Dendritic cell treated with granulocyte-macrophage colony-stimulating factor and Interleukin-4, amounts not matched to agents 40 ng/mL and 50 ng/mL, for 4 days (primary cell): ENCODE data around the gene OSBPL1A.
A peak's percentile ranks its signal among the peaks of the same experiment; 100 is the strongest.

Experiments
- H3K27ac Mint-ChIP-seq: one replicate; pipeline ENCODE4 v1.8.0; 2022; ENCODE audit warnings: mild to moderate bottlenecking, mixed read lengths
- H3K27me3 Mint-ChIP-seq: one replicate; pipeline ENCODE4 v1.8.0; 2022; ENCODE audit warnings: mild to moderate bottlenecking, mixed read lengths
- H3K36me3 Mint-ChIP-seq: one replicate; pipeline ENCODE4 v1.8.0; 2022; ENCODE audit warnings: low read depth, mixed read lengths
- H3K4me1 Mint-ChIP-seq: one replicate; pipeline ENCODE4 v1.8.0; 2022; ENCODE audit warnings: low read depth, mixed read lengths
- H3K4me3 Mint-ChIP-seq: one replicate; pipeline ENCODE4 v1.8.0; 2022; ENCODE audit warnings: mild to moderate bottlenecking, moderate library complexity, mixed read lengths
- H3K9me3 Mint-ChIP-seq: one replicate; pipeline ENCODE4 v1.8.0; 2022; ENCODE audit warnings: mixed read lengths
- intact Hi-C: fragments of 100-400 bp; cut with micrococcal nuclease; formaldehyde crosslinking; loops from one replicate; pipeline ENCODE4 v1.15.0; 2022

The OSBPL1A gene

GRCh38 chr18:24417480-24417879 is 19.9 kb upstream of the OSBPL1A start:
- no peaks in the 10 kb centered on the region for H3K36me3 Mint-ChIP-seq
- no peaks in the 10 kb centered on the region for H3K4me1 Mint-ChIP-seq
- no peak overlapping the region for H3K4me3 Mint-ChIP-seq
- intact Hi-C loops = no loop called here
- H3K27ac Mint-ChIP-seq = no peak overlapping the region
- H3K27me3 Mint-ChIP-seq = peaks cover 17% of the 10 kb centered on the region
- no peaks in the 10 kb centered on the region for H3K9me3 Mint-ChIP-seq

- H3K9me3 Mint-ChIP-seq = no peaks in the 10 kb centered on the region
Measured at GRCh38 chr18:24414349-24415003, 16.9 kb upstream of the OSBPL1A start.

GRCh38 chr18:24413148-24413547 is 15.5 kb upstream of the OSBPL1A start:
- no peaks in the 10 kb centered on the region for H3K9me3 Mint-ChIP-seq
- peaks cover 13% of the 10 kb centered on the region for H3K27me3 Mint-ChIP-seq
- intact Hi-C loops = no loop called here
- no peak overlapping the region for H3K27ac Mint-ChIP-seq
- no peaks in the 10 kb centered on the region for H3K4me1 Mint-ChIP-seq
- H3K4me3 Mint-ChIP-seq = no peak overlapping the region
- no peaks in the 10 kb centered on the region for H3K36me3 Mint-ChIP-seq

More at GRCh38 chr18:24414349-24415003, 16.9 kb upstream of the OSBPL1A start:
- Mint-ChIP-seq H3K27ac (no peak overlapping the region), H3K4me1 (no peaks in the 10 kb centered on the region), H3K36me3 (no peaks in the 10 kb centered on the region), H3K4me3 (no peak overlapping the region), H3K27me3 (peaks cover 13% of the 10 kb centered on the region)
- intact Hi-C loops = no loop called here

GRCh38 chr18:24408496-24408895 is 10.9 kb upstream of the OSBPL1A start:
- Mint-ChIP-seq H3K27ac (no peak overlapping the region), H3K36me3 (no peaks in the 10 kb centered on the region), H3K4me3 (no peak overlapping the region), H3K4me1 (no peaks in the 10 kb centered on the region), H3K27me3 (peaks cover 10% of the 10 kb centered on the region), H3K9me3 (no peaks in the 10 kb centered on the region)
- intact Hi-C loops = no loop called here

- no peaks in the 10 kb centered on the region for H3K9me3 Mint-ChIP-seq
- no peak overlapping the region for H3K4me3 Mint-ChIP-seq
- intact Hi-C loops = no loop called here
- H3K36me3 Mint-ChIP-seq = no peaks in the 10 kb centered on the region
- H3K27ac Mint-ChIP-seq = no peak overlapping the region
- H3K4me1 Mint-ChIP-seq = peaks cover 10% of the 10 kb centered on the region
- H3K27me3 Mint-ChIP-seq = peaks cover 10% of the 10 kb centered on the region
Measured at GRCh38 chr18:24404591-24404990, 7.0 kb upstream of the OSBPL1A start.

GRCh38 chr18:24403076-24403475 is 5.5 kb upstream of the OSBPL1A start:
- Mint-ChIP-seq H3K27me3 (peaks cover 7% of the 10 kb centered on the region), H3K4me1 (peaks cover 15% of the 10 kb centered on the region), H3K36me3 (no peaks in the 10 kb centered on the region), H3K27ac (no peak overlapping the region), H3K4me3 (no peak overlapping the region), H3K9me3 (no peaks in the 10 kb centered on the region)
- intact Hi-C loops = no loop called here

- no peaks in the 10 kb centered on the region for H3K9me3 Mint-ChIP-seq
- H3K4me1 Mint-ChIP-seq = peaks cover 17% of the 10 kb centered on the region
- H3K36me3 Mint-ChIP-seq = no peaks in the 10 kb centered on the region
- no peak overlapping the region for H3K4me3 Mint-ChIP-seq
- peaks cover 7% of the 10 kb centered on the region for H3K27me3 Mint-ChIP-seq
- H3K27ac Mint-ChIP-seq = no peak overlapping the region
- intact Hi-C loops = no loop called here
Measured at GRCh38 chr18:24402209-24402785, 4.7 kb upstream of the OSBPL1A start.

- peaks cover 17% of the 10 kb centered on the region for H3K4me1 Mint-ChIP-seq
- H3K27ac Mint-ChIP-seq = no peak overlapping the region
- H3K27me3 Mint-ChIP-seq = no peaks in the 10 kb centered on the region
- H3K36me3 Mint-ChIP-seq = no peaks in the 10 kb centered on the region
- no peaks in the 10 kb centered on the region for H3K9me3 Mint-ChIP-seq
- intact Hi-C loops = no loop called here
- no peak overlapping the region for H3K4me3 Mint-ChIP-seq
Measured at GRCh38 chr18:24400587-24400986, 3.0 kb upstream of the OSBPL1A start.

- Mint-ChIP-seq H3K36me3 (no peaks in the 10 kb centered on the region), H3K27me3 (no peaks in the 10 kb centered on the region), H3K4me1 (peaks cover 17% of the 10 kb centered on the region), H3K9me3 (no peaks in the 10 kb centered on the region), H3K27ac (peak overlapping the region; percentile 85), H3K4me3 (peak overlapping the region; percentile 50)
- intact Hi-C loops = loop anchor here (2.0 to 5.0 kb wide), 2 partner anchors 28 to 36 kb away; partner anchors contain the start of gene IMPACT
Measured at GRCh38 chr18:24398540-24398939, 916 bp upstream of the OSBPL1A start.

GRCh38 chr18:24397131-24397693 is 412 bp downstream of the OSBPL1A start:
- peak overlapping the region; percentile 85 for H3K27ac Mint-ChIP-seq
- H3K4me3 Mint-ChIP-seq = peak overlapping the region; percentile 77
- H3K27me3 Mint-ChIP-seq = no peaks in the 10 kb centered on the region
- no peaks in the 10 kb centered on the region for H3K36me3 Mint-ChIP-seq
- intact Hi-C loops = loop anchor here (5.0 kb wide), 1 partner anchor 35 kb away; no protein-coding TSS in a partner anchor
- no peaks in the 10 kb centered on the region for H3K9me3 Mint-ChIP-seq
- H3K4me1 Mint-ChIP-seq = peaks cover 10% of the 10 kb centered on the region

- H3K36me3 Mint-ChIP-seq = no peaks in the 10 kb centered on the region
- intact Hi-C loops = loop anchor here (5.0 kb wide), 1 partner anchor 34 kb away; no protein-coding TSS in a partner anchor
- H3K4me3 Mint-ChIP-seq = peak overlapping the region; percentile 13
- no peaks in the 10 kb centered on the region for H3K9me3 Mint-ChIP-seq
- H3K27me3 Mint-ChIP-seq = no peaks in the 10 kb centered on the region
- peaks cover 9% of the 10 kb centered on the region for H3K4me1 Mint-ChIP-seq
- no peak overlapping the region for H3K27ac Mint-ChIP-seq
Measured at GRCh38 chr18:24396082-24396633, 1.5 kb downstream of the OSBPL1A start.

GRCh38 chr18:24395049-24395795 is 2.4 kb downstream of the OSBPL1A start:
- Mint-ChIP-seq H3K4me1 (peaks cover 13% of the 10 kb centered on the region), H3K27ac (peak overlapping the region; percentile 65), H3K4me3 (peak overlapping the region; percentile 67), H3K9me3 (no peaks in the 10 kb centered on the region), H3K27me3 (no peaks in the 10 kb centered on the region), H3K36me3 (no peaks in the 10 kb centered on the region)
- intact Hi-C loops = loop anchor here (5.0 kb wide), 1 partner anchor 33 kb away; no protein-coding TSS in a partner anchor

GRCh38 chr18:24388957-24389356 is 8.7 kb downstream of the OSBPL1A start:
- no peak overlapping the region for H3K27ac Mint-ChIP-seq
- intact Hi-C loops = no loop called here
- no peaks in the 10 kb centered on the region for H3K9me3 Mint-ChIP-seq
- peaks cover 7% of the 10 kb centered on the region for H3K36me3 Mint-ChIP-seq
- no peak overlapping the region for H3K4me3 Mint-ChIP-seq
- peaks cover 28% of the 10 kb centered on the region for H3K4me1 Mint-ChIP-seq
- no peaks in the 10 kb centered on the region for H3K27me3 Mint-ChIP-seq

GRCh38 chr18:24386681-24387080 is 10.9 kb downstream of the OSBPL1A start:
- Mint-ChIP-seq H3K27ac (no peak overlapping the region), H3K27me3 (no peaks in the 10 kb centered on the region), H3K4me1 (peaks cover 31% of the 10 kb centered on the region), H3K36me3 (peaks cover 16% of the 10 kb centered on the region), H3K4me3 (no peak overlapping the region), H3K9me3 (no peaks in the 10 kb centered on the region)
- intact Hi-C loops = no loop called here
